22Rv1 (cell line): ENCODE results near the gene ZNF526.

Experiments used
- ZFX ChIP-seq: fragments of 450-650 bp; IDR thresholded peaks from 2 replicates; pipeline ENCODE4 v1.6.1; 2017; ENCODE audit warnings: antibody characterized with exemption, borderline replicate concordance
- TF ChIP-seq, protein P1 (sequence below): fragments of 450-650 bp; IDR thresholded peaks from 2 replicates; pipeline ENCODE4 v1.5.1; 2017; ENCODE audit warnings: mild to moderate bottlenecking

GRCh38 chr19:42235181-42235580 is 15.1 kb downstream of the ZNF526 start:
- TF ChIP-seq, protein P1, sequence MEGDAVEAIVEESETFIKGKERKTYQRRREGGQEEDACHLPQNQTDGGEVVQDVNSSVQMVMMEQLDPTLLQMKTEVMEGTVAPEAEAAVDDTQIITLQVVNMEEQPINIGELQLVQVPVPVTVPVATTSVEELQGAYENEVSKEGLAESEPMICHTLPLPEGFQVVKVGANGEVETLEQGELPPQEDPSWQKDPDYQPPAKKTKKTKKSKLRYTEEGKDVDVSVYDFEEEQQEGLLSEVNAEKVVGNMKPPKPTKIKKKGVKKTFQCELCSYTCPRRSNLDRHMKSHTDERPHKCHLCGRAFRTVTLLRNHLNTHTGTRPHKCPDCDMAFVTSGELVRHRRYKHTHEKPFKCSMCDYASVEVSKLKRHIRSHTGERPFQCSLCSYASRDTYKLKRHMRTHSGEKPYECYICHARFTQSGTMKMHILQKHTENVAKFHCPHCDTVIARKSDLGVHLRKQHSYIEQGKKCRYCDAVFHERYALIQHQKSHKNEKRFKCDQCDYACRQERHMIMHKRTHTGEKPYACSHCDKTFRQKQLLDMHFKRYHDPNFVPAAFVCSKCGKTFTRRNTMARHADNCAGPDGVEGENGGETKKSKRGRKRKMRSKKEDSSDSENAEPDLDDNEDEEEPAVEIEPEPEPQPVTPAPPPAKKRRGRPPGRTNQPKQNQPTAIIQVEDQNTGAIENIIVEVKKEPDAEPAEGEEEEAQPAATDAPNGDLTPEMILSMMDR, result no peak
- TF ChIP-seq ZFX, result no peak
